GM12873 (cell line): ENCODE measurements around the gene DACH1.

Source experiments
- CTCF ChIP-seq: IDR thresholded peaks from 2 replicates; pipeline ENCODE4 v1.5.1; 2012; ENCODE audit warnings: low read depth, mild to moderate bottlenecking, moderate library complexity, low read length, control low read depth; ENCODE audit not compliant: insufficient read depth; ENCODE audit errors: missing control alignments

DACH1 gene

GRCh38 chr13:71546881-71547280 is 320.1 kb downstream of the DACH1 start:
- TF ChIP-seq CTCF, result no peak

GRCh38 chr13:71540098-71540497 is 326.9 kb downstream of the DACH1 start:
- TF ChIP-seq CTCF, result no peak

- TF ChIP-seq CTCF, result no peak
These were observed 330.8 kb downstream of the DACH1 start for GRCh38 chr13:71536201-71536600.

GRCh38 chr13:71524613-71525304 is 342.2 kb downstream of the DACH1 start:
- no peak for TF ChIP-seq CTCF

GRCh38 chr13:71524245-71524612 is 342.8 kb downstream of the DACH1 start:
- TF ChIP-seq CTCF, result no peak

GRCh38 chr13:71522941-71523526 is 344.0 kb downstream of the DACH1 start:
- TF ChIP-seq CTCF, result no peak

- TF ChIP-seq CTCF, result no peak
These were observed 350.0 kb downstream of the DACH1 start for GRCh38 chr13:71517004-71517403.
